ENCODE data around the gene FYB1. TPM values are rescaled to one million over a fixed set of nuclear protein-coding genes. Genes with fewer than 3 reads are reported as not detected.

The FYB1 gene
- total and polyA plus RNA-seq, 2 of the 8 experiments (the other 6 are each of a cell fraction or from before 2014, with no cell fraction given) = not detected

- Histone ChIP-seq H3K27ac (ENCODE audit: low read depth, low read length) (no peak overlapping the region), H4K20me1 (replicated peaks in 1 of 2; ENCODE audit: control insufficient read depth in 1 of 2, insufficient read depth in 2 of 2, low read length in 2 of 2) (no peaks in the 10 kb centered on the region), H3K27me3 (replicated peaks in 1 of 4; ENCODE audit: control insufficient read depth in 3 of 4, extremely low read depth in 1 of 4, insufficient read depth in 3 of 4, low read length in 3 of 4) (no peaks in the 10 kb centered on the region), H3K4me2 (ENCODE audit: insufficient read depth in 1 of 2, low read depth in 2 of 2, low read length in 2 of 2) (no peak overlapping the region), H3K14ac (ENCODE audit: insufficient read length) (no peak overlapping the region), H3K36me3 (ENCODE audit: control insufficient read depth in 2 of 4, insufficient read depth in 4 of 4, low read length in 3 of 4) (no peaks in the 10 kb centered on the region), H3K4ac (replicated peaks; ENCODE audit: insufficient read length, low read depth, low read length) (no peak overlapping the region), H3K18ac (ENCODE audit: extremely low read depth, low read length) (no peak overlapping the region), H2BK120ac (replicated peaks; ENCODE audit: low read depth, low read length) (no peak overlapping the region), H3K9ac (replicated peaks in 1 of 4; ENCODE audit: extremely low read depth in 1 of 4, low read depth in 3 of 4, low read length in 3 of 4) (no peak overlapping the region), H2BK20ac (ENCODE audit: low read length) (no peak overlapping the region), H4K8ac (ENCODE audit: extremely low read depth, insufficient read depth, low read length) (no peak overlapping the region), H3K4me1 (replicated peaks in 1 of 4; ENCODE audit: control insufficient read depth in 3 of 4, insufficient read depth in 4 of 4, low read length in 3 of 4) (no peaks in the 10 kb centered on the region), H3K56ac (replicated peaks; ENCODE audit: insufficient read length, low read depth, low read length) (no peak overlapping the region), H2AFZ (ENCODE audit: low read length) (no peak overlapping the region), H3K4me3 (ENCODE audit: extremely low read depth in 1 of 4, insufficient read depth in 2 of 4, low read depth in 3 of 4, low read length in 4 of 4) (no peak overlapping the region), H3K23me2 (ENCODE audit: low read depth, low read length) (peaks cover 7% of the 10 kb centered on the region; the same call in 1 of the 2 replicates), H3K79me2 (ENCODE audit: control insufficient read depth in 1 of 2, insufficient read depth in 2 of 2, low read length in 2 of 2) (no peaks in the 10 kb centered on the region), H3K9me3 (ENCODE audit: insufficient read depth in 2 of 2, low read depth in 1 of 2, low read length in 1 of 2) (no peaks in the 10 kb centered on the region), H2AK5ac (ENCODE audit: low read depth, low read length) (no peak overlapping the region), H4K91ac (replicated peaks; ENCODE audit: insufficient read length, low read length) (no peak overlapping the region), H3K23ac (ENCODE audit: insufficient read length) (no peak overlapping the region), H2BK12ac (ENCODE audit: low read depth, low read length) (no peak overlapping the region), H3K79me1 (ENCODE audit: low read depth, low read length) (no peaks in the 10 kb centered on the region), H2BK15ac (ENCODE audit: low read length) (no peak overlapping the region), H4K5ac (ENCODE audit: insufficient read length, low read depth, low read length) (no peak overlapping the region), H2BK5ac (ENCODE audit: low read depth, low read length) (no peak overlapping the region)
- ChIA-PET POLR2A (ENCODE audit: partially characterized antibody) (no interaction called here), CTCF (ENCODE audit: partially characterized antibody) (interaction anchor here (0.8 to 4.4 kb wide), 7 partner anchors 12 to 112 kb away, joined by 3 to 40 read pairs (median 4); no protein-coding TSS in a partner anchor)
- FAIRE-seq (no peak), DNase-seq (ENCODE audit: low read depth in 1 of 2, low spot score in 2 of 2) (no peak)
- TF ChIP-seq SP2 (IDR thresholded peaks at IDR 0.05; ENCODE audit: low read length) (no peak), CEBPB (IDR thresholded peaks at IDR 0.05; ENCODE audit: low read depth, low read length) (no peak), RFX5 (IDR thresholded peaks at IDR 0.05; ENCODE audit: borderline replicate concordance, low read depth, low read length) (no peak)
- WGBS, 2 experiments (ENCODE audit: extremely low coverage in 1 of 2, insufficient coverage in 1 of 2, insufficient read length in 1 of 2, insufficient replicate concordance in 2 of 2, low coverage in 1 of 2, low lambda C conversion rate in 2 of 2, missing lambda C conversion rate in 1 of 2) = 98% methylated on average over 2 of the region's 2 CpGs; no CpG with 5 or more reads in 1 of the 2 experiments
These were observed 140.2 kb downstream of the FYB1 start for GRCh38 chr5:39079147-39079546.

Measured in H1 (cell line).